Loucy (cell line): Measurements from ENCODE around the gene NRP1.

ENCODE experiments used
- CTCF ChIP-seq: fragments of 200-600 bp; sonication (generic); conservative IDR thresholded peaks from 2 replicates; pipeline ENCODE4 v1.5.1; 2014; ENCODE audit warnings: mild to moderate bottlenecking, antibody characterized with exemption, low read length
- EZH2phosphoT487 ChIP-seq: fragments of 200-600 bp; IDR thresholded peaks from 2 replicates; pipeline ENCODE4 v1.6.1; 2018; ENCODE audit warnings: antibody characterized with exemption, mild to moderate bottlenecking, moderate library complexity, borderline replicate concordance

- TF ChIP-seq CTCF (no peak), EZH2phosphoT487 (no peak)
Measured at GRCh38 chr10:33301097-33301789, 33.2 kb downstream of the NRP1 start.
